HG03521 (cell line): Measurements from ENCODE around the gene PRM3.

Source experiments
- ATAC-seq: cut with Tn5 transposase; IDR thresholded peaks from one replicate; pipeline ENCODE4 v1.9.1; 2021; ENCODE audit warnings: mild to moderate bottlenecking, moderate library complexity; ENCODE audit not compliant: unreplicated experiment

The PRM3 gene

DNA sequence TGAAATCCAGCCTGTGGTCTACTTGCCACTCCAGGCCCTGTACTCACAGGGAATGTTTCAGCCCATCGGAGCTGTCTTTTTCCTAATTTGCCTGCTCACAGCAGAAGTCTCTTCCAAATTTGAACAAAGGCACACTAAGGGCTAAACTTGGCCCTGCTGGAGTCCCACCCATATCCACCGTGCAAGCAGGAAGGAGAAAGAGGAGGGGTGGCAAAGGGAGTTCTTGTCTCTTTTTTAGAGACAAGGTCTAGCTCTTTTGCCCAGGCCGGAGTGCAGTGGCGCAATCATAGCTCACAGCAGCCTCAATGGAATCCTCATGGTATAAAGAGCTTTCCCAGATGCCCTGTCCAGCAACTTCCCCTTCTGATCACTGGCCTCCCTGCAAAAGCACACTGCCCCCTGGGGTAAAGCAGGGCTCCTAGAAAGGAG lies 10.4 kb upstream of the PRM3 start:
- no peak for ATAC-seq

DNA sequence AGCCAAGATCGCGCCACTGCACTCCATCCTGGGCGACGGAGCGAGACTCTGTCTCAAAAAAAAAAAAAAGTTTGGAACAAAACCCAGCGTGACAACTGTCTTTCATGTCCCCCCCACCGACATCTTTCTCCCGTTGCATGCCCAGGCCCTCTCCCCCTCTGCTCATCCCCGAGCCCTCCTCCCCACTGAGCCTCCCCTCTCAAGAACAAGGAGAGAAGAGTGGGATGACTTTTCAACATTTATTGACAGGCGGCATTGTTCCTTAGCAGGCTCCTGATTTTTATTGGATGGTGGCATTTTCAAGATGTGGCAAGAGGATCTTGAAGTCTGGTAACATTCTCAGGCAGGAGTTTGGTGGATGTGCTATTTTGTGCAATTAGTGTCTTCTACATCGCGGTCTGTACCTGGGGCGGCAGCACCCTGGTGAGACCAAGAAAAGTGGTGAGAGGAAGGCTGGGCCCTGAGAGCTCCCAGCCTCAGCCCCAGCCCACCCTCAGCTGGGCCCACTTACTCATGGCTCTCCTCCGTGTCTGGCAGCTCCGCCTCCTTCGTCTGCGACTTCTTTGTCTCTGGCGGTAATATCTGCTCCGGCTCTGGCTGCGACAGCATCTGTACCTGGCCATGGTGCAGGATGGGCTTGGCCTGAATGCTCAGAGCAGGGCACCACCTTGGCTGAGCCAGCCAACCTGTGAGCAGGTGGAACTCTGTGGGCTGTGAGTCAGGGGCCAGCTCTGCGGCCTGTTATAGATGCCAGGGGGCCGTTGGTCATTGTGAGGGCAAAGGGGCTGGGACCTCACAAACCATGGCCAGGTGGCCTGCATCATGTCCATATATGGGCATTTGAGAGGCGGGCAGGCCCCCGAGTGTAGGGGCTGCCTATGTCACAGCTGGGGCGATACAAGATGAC lies 7.4 kb upstream of the PRM3 start, which contains the start of gene PRM1:
TSS of gene PRM1 (minus strand) at position 715 of the 907 bp plus-strand sequence. CDS start at position 623, 92 bp downstream.
- no peak for ATAC-seq

DNA sequence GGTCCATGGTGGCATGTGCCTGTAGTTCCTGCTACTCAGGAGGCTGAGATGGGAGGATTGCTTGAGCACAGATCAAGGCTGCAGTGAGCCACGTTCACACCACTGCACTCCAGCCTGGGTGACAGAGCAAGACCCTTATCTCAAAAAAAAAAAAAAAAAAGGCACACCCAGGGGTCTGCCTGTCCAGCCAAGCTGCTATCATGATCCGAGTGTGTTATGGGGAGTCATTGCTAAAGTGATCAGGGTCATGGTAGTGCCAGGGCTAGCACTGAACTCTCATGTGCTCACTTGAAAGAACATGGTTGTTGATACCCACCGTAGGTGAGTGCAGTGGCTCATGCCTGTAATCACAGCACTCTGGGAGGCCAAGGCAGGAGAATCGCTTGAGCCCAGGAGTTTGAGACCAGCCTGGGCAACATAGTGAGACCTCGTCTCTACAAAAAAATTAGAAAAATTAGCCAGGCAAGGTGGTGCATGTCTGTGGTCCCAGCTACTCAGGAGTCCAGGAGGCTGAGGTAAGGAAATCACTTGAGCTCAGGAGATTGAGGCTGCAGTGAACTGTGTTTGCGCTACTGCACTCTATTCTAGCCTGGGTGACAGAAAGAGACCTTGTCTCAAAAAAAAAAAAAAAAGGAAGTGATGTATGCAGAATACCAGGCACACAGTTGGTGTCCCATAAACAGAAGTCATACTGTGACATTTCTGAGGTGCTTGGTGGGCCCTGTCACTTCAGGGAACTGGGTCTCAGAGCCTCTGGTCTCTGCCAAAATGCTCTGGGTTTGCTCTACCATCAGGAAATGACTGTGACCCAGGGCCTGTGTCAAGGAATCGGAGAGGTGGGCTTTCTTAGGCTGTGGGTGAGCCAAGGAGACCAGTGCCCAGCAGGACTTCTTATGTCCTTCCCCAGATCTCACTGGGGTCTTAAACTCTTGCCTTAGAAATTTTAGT lies 5.5 kb upstream of the PRM3 start:
- ATAC-seq = no peak

DNA sequence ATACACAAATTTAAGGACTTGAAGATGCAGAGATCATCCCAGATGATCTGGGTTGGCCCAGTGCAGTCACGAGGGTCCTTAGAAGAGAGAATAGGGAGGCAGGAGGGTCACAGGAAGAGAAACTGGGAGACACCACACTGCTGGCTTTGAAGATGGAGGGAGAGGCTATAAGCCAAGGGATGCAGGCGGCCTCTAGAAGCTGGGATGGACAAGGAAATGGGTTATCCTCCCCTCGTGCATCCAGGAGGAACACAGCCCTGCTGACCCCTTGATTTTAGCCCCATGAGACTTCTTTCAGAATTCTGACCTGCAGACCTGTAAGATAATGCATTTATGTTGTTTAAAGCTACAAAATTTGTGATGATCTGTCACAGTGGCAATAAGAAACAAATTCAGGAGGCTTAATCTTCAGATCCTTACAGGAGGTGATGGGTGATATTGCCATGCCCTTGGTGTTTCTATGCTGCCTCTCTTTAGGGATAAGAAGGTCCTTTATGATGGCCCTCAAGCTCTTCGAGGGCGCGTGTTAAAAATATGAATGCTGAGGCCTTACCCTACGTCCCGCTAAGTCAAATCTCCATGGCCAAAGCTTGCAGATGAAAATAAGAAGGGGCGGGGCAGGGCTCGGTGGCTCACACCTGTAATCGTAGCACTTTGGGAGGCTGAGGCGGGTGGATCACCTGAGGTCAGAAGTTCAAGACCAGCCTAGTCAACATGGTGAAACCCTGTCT lies 4.3 kb upstream of the PRM3 start:
- ATAC-seq = no peak

DNA sequence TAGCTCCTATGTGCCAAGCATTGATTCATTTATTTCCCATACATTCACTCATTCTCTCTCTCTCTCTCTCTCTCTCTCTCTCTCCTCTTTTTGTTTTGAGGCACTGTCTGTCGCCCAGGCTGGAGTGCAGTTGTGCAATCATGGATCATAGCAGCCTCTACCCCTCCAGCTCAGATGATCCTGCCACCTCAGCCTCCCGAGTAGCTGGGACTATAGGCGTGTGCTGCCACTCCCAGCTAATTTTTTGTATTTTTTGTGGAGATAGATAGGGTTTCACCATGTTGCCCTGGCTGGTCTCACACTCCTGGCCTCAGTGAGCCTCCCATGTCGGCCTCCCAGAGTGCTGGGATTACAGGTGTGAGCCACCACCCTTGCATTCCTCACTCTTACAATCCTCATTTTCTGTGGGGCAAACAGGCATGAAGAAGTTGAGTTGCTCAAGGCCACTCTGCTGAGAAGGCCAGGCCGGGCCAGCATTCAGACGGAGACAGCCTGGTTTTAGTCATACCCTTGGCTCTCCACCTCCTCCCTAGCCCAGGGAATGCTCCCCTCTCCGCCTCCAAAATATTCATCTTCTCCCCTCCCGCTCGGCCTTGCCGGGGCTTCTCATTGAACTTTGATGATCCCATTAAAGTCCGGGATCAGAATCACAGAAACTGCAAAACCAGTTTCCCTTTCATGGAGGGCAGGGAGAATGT lies 3.6 kb upstream of the PRM3 start:
- ATAC-seq = no peak

DNA sequence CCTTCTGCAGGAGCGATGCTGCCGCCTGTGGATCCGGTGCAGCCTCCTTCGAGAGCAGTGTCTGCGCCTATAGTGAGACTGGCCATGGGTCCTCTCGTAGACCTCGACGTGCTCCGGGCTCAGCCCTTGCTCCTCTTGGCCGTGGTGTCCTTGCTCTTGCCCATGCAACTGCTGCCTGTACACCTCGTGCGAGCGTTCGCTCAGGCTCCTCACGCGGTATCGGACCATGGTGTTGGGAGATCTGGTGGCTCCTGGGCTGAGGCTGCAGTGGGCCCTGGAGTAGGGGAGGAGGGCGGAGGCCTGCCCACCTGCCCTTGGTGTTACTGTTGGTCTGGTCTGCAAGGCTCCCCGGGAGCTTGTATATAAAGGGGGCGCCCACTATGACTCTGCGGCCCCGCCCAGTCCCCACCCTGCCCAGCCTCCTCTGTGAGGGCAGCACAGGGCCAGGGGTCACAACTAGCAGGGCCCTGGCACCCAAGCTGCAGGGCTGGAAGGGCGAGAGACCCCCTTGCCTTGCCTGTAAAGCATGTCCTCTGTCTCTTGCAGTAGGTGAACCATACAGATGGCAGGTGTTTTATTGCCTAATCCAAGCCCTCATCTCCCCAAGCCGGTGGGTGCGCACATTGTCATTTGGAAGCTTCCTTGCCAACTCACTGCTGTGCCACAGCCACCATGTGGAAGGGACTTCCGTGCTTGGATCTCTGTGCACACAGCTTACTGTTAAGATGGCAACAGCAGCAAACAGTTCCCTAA lies 2.9 kb upstream of the PRM3 start, which contains the start of gene PRM2:
TSS of gene PRM2 (minus strand) at position 338 of the 753 bp plus-strand sequence. CDS start at position 228, 110 bp downstream.
- no peak for ATAC-seq

DNA sequence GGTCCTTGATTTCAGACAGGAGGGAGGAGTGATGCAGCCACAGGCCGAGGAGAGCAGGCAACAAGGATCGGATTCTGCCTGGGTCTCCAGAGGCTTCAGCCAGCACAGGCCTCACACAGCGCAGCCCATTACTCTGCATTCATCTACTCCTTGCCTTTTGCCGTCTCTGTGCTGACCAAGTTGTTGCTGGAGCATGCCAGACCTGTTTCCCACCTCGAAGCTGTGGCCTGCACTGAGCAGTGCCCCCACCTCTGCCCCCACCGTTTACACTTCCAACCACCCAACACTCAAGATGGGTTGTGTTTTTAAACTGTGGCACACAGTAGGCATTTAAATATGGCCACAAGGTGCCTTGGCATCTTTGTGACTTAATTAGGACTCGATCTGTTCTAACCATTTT lies 1.5 kb upstream of the PRM3 start:
- ATAC-seq = no peak

DNA sequence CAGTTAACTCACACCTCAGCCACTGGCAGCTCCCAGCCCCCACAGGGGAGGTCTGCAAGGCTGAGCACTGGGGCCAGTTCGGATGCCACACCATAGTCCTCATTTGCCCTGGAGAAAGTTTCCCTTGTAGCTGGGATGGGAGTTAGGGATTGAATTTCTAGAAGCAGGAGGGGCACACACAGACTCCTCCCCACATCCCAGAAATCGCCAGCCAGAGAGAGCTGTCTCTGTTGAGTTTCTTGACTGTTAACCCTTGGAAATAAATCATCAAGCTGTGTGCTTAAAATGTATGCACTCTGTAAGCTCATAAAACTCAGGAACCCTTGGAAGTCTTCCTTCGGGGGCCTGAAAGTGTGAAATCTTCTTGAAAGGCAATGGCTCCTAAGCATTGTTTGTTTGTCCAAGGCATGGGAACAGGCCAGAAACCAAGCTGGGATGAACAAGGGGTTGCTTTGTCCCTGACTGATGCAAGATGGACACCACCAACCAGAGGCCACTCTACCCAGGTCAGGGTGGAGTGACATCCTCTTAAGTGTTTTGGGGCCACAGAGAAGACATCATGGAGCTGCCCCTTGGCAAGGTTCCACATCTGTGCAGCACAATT lies 394 bp upstream of the PRM3 start:
- ATAC-seq = no peak

DNA sequence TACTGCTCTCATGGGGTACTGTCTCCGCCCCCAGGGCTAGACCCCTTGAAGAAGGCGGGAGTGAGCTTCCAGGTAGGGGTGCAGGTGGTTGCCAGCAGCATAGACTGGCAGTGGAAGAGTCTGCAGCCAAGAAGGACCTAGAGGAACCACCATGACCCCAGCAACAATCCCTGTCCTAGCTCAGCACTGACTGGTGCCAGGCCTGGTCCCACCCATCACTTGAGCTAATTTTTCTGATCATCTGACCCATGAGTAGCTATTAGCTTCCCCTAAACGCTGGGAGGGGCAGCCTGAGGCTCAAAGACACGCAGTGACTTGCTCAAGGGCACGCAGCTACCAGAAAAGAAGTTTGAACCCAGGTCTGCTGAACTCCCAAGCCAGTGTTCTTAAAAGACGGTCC lies 945 bp downstream of the PRM3 start:
- ATAC-seq = no peak

DNA sequence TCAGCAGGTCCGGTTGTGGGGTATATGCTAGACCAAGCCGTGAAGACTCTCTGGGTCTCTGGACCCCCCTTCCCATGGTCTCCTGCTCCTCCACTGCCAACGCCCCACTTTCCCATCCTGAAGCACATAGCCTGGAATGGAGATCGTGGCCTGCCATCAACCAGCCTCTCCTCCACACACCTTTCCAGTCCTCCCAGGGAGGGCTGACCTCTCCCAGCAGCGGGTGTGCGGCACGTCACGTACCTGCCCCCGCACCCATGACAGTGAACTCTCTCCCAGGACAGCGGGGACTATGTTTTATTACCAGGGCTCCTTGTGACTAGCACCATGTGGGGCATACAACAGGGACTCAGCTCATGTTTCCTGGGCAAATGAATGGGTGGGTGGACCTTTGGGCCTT lies 1.8 kb downstream of the PRM3 start:
- no peak for ATAC-seq

DNA sequence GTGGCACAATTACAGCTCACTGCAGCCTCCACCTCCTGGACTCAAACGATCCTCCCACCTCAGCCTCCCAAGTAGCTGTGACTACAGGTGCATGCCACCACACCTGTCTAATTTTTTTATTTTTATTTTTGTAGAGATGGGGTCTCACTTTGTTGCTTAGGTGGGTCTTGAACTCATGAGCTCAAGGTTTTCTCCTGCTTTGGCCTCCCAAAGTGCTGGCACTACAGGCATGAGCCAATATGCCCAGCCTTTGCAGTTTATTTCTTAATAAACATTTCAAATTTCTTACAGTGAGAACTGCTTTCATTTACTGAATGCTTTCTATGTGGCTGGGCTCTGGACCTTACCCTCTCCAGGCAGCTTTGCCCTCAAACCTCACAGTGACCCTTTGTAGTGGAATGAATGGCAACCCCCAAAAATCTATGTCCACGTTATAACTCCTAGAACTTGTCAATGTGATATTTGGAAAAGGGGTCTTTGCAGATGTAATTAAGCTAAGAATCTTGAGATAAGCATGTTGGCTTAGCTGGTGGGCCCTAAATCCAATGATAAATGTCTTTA lies 2.7 kb downstream of the PRM3 start:
- no peak for ATAC-seq

DNA sequence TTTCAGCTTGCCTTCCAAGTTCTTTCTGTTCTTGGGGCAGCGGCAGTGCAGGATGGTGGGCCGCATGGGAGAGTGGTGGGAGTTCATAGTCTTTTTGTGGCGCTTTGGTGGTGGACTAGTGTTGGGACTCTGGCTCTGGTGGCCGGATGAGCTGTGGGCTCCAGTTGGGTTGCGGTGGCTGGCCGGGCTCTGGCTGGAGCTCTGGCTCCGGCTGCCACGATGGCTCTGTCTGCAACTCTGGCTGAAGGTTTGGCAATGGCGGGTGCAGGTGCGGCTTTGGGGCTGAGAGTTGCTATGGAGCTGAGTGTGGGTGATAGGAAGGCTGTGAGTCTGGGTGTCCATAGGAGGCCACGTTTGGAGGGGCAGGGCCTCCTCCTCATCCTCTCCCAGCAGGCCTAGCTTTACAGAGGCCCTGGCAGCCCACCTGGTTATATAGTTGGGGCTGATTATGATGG lies 4.5 kb downstream of the PRM3 start, which contains the start of gene TNP2:
TSS of gene TNP2 (minus strand) at position 405 of the 455 bp plus-strand sequence. CDS start at position 342, 63 bp downstream.
- ATAC-seq = no peak

DNA sequence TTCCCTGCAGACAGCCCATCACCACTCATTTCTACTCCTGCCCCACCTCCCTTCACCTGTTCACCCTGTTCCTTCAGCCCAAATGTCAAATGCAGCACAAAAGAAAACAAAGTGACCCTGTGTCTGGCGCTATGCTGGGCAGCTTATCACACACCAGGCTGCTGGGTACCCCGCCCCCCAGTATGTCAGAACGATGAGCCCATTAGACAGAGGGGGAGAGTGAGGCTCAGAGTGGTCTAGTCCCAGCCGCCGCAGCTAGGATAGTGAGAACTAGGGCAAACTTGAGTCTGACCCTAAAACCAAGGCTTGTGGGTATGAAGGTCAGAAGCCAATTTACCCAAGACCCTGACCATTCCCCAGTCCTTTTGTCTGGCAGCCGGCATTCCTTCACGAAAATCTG lies 8.3 kb downstream of the PRM3 start:
- ATAC-seq = no peak

DNA sequence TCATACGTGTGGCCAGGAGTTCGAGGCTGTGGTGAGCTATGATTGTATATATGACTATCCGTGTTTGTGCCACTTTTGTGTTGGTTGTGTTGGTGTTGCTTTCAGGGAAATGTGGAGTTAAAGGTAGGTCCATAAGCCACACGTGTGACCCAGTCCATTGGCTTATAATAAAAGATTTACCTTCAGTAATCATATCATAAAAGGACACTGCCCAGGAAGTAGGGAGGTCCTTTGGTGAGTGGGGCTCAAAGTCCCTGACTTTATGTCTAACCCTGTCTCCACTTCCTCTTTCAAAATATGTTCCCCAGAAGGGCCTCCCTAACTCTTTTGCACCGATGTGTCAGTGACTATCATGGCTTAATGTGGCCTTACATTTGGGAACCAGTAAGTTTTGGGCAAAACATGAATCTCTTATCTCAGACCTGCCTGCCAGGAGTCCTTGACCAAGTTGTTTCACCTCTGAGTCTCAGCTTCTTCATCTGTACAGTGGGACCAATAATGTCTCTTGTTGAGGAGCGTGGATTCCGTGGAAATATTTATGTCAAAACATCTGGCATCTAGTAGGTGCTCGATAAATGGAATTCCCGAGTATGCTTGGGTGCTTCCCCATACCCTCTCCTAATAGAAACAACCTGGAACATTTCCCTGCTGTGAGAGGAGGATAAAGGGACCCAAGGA lies 9.1 kb downstream of the PRM3 start:
- ATAC-seq = no peak

DNA sequence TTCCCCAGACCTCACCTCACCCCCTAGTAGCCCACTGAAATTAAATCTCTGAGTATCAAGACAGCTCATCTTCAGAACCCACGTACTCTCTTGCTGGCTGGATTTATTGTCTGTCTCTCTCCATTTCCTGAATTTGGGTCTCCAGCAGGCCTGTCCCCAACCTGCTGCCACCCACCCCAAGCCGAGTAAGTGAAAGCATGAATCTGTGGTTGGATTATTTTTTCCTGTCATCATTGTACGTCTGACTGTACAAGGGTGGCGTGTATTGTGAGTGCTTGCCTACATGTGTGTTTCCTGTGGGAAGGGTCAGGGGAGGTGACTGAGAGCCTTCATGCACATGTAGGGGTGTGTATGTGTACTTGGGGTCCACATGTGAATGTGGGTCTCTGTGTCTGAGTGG lies 9.7 kb downstream of the PRM3 start:
- no peak for ATAC-seq

DNA sequence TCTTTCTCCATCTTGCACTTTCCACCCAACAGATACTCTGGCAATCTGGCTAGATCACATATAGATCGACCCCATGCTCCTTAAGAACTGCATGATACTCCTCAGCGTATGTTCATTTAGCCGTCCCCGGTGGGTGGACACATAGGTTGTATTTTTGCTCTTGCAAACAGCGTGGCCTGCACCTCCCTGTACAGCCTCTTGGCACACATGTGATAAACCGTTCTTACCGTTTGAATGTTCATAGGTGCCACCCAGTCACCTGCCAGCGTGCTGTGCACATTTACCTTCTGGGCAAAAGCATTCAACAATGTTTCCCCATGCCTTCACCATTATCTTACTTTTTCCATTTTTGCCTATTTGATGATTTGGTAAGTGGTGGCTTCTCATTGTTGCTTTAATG lies 10.5 kb downstream of the PRM3 start:
- no peak for ATAC-seq

DNA sequence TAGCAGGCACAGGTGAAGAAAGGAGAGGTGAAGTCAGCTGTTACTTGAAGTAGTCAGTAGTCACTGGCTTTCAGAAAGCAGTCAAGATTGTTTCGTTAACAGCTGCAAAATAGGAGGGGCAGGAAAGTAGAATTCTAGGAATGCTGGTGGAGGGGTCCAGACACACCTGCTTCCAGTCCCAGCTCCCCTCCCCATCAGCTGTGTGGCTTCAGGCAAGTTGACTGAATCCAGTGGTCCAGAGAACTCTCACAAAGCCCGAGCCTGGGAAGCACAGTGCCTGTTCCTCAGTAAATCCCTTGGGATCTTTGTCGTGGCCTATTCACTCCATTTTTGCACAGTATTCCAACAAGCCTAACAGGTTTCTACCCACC lies 12.8 kb downstream of the PRM3 start:
- ATAC-seq = no peak
